ENCODE measurements around the gene SORCS2.

GRCh38 chr4:7714176-7714575, 521.8 kb downstream of the SORCS2 start:
- TF ChIP-seq CTCF (conservative IDR thresholded peaks at IDR 0.05; ENCODE audit: low read depth, low read length) (no peak), EZH2 (IDR thresholded peaks at IDR 0.05; ENCODE audit: borderline replicate concordance, low read depth, low read length, poor library complexity, severe bottlenecking) (no peak)

All from A673 (cell line).